Hepatic stellate cell (primary cell): ENCODE data around the gene SPSB1.

ENCODE experiments used
- DNase-seq: peaks from one replicate; pipeline ENCODE4 v3.0.0; 2011; ENCODE audit warnings: low spot score

Gene SPSB1

GRCh38 chr1:9260059-9260766 lies 32.5 kb upstream of the SPSB1 start:
- no peak for DNase-seq

- DNase-seq, result no peak
Measured at GRCh38 chr1:9261496-9261895, 31.2 kb upstream of the SPSB1 start.

- DNase-seq, result no peak
Measured at GRCh38 chr1:9262096-9262986, 30.4 kb upstream of the SPSB1 start.

- DNase-seq, result no peak
Measured at GRCh38 chr1:9263276-9263855, 29.3 kb upstream of the SPSB1 start.

GRCh38 chr1:9263984-9264872 lies 28.5 kb upstream of the SPSB1 start:
- no peak for DNase-seq

GRCh38 chr1:9265037-9265436 lies 27.7 kb upstream of the SPSB1 start:
- no peak for DNase-seq

- no peak for DNase-seq
Measured at GRCh38 chr1:9265968-9266367, 26.7 kb upstream of the SPSB1 start.

- no peak for DNase-seq
Measured at GRCh38 chr1:9267352-9267686, 25.4 kb upstream of the SPSB1 start.

- DNase-seq, result no peak
Measured at GRCh38 chr1:9267827-9268581, 24.7 kb upstream of the SPSB1 start.

- DNase-seq, result no peak
Measured at GRCh38 chr1:9269078-9269501, 23.6 kb upstream of the SPSB1 start.

- DNase-seq, result no peak
Measured at GRCh38 chr1:9269721-9270120, 23.0 kb upstream of the SPSB1 start.

- DNase-seq, result no peak
Measured at GRCh38 chr1:9270290-9270883, 22.3 kb upstream of the SPSB1 start.

GRCh38 chr1:9271283-9271682 lies 21.4 kb upstream of the SPSB1 start:
- no peak for DNase-seq

GRCh38 chr1:9271861-9272595 lies 20.7 kb upstream of the SPSB1 start:
- no peak for DNase-seq

GRCh38 chr1:9273177-9273576 lies 19.5 kb upstream of the SPSB1 start:
- no peak for DNase-seq

- DNase-seq, result no peak
Measured at GRCh38 chr1:9275161-9275560, 17.5 kb upstream of the SPSB1 start.

- peak; percentile 96 for DNase-seq
Measured at GRCh38 chr1:9275567-9276034, 17.1 kb upstream of the SPSB1 start.

GRCh38 chr1:9278116-9278515 lies 14.6 kb upstream of the SPSB1 start:
- DNase-seq, result no peak

- no peak for DNase-seq
Measured at GRCh38 chr1:9278585-9279153, 14.0 kb upstream of the SPSB1 start.
